ENCODE measurements around the gene MARCHF9. TPM values are rescaled to one million over a fixed set of nuclear protein-coding genes. Genes with fewer than 3 reads are reported as not detected.

The MARCHF9 gene
- total RNA-seq, 1 experiment from 2014 or later, result 6.2 TPM

DNA sequence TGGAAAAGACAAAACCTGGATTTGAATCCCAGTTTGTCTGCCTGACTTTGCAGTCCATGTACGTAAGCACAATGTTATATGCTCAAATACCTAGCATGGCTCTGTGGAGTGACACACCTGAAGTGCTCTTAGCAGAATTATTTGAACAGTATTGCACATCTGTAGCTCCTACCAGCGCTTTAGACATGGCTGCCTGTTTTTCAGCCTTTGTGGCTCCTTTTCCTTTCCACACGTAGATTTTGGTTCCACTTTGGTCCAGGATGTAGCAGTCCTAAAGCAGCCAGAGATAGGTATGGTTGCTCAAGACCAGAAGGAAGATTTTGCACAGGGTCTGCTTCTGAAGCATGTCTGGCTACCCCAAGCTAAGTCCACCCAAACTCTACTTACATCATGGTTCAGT, 54.5 kb downstream of the MARCHF9 start:
- ChIA-PET CTCF (no interaction called here), POLR2A (no interaction called here)
- TF ChIP-seq RORB (CRISPR knock-in tag; IDR thresholded peaks at IDR 0.05) (no peak), ZNF232 (CRISPR knock-in tag; IDR thresholded peaks at IDR 0.05) (no peak), GTF2I (CRISPR knock-in tag; conservative IDR thresholded peaks at IDR 0.05) (no peak), RELA (CRISPR knock-in tag; IDR thresholded peaks at IDR 0.05; ENCODE audit: borderline replicate concordance) (no peak), ZBTB21 (CRISPR knock-in tag; IDR thresholded peaks at IDR 0.05; ENCODE audit: borderline replicate concordance) (no peak), MYBL2 (CRISPR knock-in tag; IDR thresholded peaks at IDR 0.05) (no peak), CREB1 (CRISPR knock-in tag; IDR thresholded peaks at IDR 0.05) (no peak), SMAD4 (CRISPR knock-in tag; IDR thresholded peaks at IDR 0.05) (no peak), NFYB (CRISPR knock-in tag; conservative IDR thresholded peaks at IDR 0.05; ENCODE audit: low read depth) (no peak), TEAD4 (CRISPR knock-in tag; IDR thresholded peaks at IDR 0.05) (no peak), FOXK1 (CRISPR knock-in tag; IDR thresholded peaks at IDR 0.05) (no peak)
- TF ChIP-seq, protein P1, sequence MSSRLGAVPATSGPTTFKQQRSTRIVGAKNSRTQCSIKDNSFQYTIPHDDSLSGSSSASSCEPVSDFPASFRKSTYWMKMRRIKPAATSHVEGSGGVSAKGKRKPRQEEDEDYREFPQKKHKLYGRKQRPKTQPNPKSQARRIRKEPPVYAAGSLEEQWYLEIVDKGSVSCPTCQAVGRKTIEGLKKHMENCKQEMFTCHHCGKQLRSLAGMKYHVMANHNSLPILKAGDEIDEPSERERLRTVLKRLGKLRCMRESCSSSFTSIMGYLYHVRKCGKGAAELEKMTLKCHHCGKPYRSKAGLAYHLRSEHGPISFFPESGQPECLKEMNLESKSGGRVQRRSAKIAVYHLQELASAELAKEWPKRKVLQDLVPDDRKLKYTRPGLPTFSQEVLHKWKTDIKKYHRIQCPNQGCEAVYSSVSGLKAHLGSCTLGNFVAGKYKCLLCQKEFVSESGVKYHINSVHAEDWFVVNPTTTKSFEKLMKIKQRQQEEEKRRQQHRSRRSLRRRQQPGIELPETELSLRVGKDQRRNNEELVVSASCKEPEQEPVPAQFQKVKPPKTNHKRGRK (CRISPR knock-in tag; IDR thresholded peaks at IDR 0.05; ENCODE audit: borderline replicate concordance), result no peak
- TF ChIP-seq, protein P2, sequence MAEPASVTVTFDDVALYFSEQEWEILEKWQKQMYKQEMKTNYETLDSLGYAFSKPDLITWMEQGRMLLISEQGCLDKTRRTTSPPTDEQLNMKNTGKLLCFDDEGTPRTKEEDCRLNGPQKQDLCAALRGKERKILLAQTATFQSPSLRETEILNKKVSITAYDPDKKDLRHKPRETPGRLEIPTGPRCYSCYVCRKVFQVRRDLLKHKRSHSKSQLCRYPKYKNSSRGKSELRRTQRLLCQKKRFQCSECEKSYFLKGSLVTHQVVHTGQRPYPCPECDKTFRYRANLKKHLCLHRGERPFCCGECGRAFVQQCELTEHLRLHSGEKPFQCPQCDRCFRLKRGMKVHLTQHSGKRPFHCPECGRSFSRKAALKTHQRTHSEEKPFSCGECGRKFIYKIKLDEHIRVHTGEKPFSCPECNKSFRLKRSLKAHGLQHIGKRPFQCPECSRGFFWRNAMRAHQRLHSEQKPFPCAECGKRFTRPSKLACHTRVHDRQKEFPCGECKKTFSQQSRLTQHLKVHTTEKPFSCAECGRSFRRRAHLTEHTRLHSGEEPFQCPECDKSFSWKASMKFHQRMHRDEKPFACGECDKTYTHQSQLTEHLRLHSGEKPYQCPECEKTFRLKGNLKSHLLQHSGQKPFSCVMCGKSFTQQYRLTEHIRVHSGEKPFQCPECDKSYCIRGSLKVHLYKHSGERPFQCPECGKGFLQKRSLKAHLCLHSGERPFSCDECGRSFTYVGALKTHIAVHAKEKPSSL (CRISPR knock-in tag; conservative IDR thresholded peaks at IDR 0.05), result no peak
- TF ChIP-seq, protein P3, sequence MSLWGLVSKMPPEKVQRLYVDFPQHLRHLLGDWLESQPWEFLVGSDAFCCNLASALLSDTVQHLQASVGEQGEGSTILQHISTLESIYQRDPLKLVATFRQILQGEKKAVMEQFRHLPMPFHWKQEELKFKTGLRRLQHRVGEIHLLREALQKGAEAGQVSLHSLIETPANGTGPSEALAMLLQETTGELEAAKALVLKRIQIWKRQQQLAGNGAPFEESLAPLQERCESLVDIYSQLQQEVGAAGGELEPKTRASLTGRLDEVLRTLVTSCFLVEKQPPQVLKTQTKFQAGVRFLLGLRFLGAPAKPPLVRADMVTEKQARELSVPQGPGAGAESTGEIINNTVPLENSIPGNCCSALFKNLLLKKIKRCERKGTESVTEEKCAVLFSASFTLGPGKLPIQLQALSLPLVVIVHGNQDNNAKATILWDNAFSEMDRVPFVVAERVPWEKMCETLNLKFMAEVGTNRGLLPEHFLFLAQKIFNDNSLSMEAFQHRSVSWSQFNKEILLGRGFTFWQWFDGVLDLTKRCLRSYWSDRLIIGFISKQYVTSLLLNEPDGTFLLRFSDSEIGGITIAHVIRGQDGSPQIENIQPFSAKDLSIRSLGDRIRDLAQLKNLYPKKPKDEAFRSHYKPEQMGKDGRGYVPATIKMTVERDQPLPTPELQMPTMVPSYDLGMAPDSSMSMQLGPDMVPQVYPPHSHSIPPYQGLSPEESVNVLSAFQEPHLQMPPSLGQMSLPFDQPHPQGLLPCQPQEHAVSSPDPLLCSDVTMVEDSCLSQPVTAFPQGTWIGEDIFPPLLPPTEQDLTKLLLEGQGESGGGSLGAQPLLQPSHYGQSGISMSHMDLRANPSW (CRISPR knock-in tag; conservative IDR thresholded peaks at IDR 0.05; ENCODE audit: low read depth), result no peak
- TF ChIP-seq, protein P4, sequence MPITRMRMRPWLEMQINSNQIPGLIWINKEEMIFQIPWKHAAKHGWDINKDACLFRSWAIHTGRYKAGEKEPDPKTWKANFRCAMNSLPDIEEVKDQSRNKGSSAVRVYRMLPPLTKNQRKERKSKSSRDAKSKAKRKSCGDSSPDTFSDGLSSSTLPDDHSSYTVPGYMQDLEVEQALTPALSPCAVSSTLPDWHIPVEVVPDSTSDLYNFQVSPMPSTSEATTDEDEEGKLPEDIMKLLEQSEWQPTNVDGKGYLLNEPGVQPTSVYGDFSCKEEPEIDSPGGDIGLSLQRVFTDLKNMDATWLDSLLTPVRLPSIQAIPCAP (CRISPR knock-in tag; IDR thresholded peaks at IDR 0.05), result no peak
- H3K4me1 Mint-ChIP-seq, result peaks cover 2% of the 10 kb centered on the region; the same call in 1 of the 2 replicates
- DNase-seq (ENCODE audit: low spot score), result no peak
- no peaks in the 10 kb centered on the region for H3K9me3 Mint-ChIP-seq
- no peak overlapping the region for H3K27ac Mint-ChIP-seq
- H3K27me3 Mint-ChIP-seq (ENCODE audit: low read depth), result no peaks in the 10 kb centered on the region
- ATAC-seq, result no peak
- H3K4me3 Mint-ChIP-seq, result no peak overlapping the region
- H3K36me3 Mint-ChIP-seq, result no peaks in the 10 kb centered on the region; the same call in 1 of the 2 replicates

Small RNAs within 50 kb of the gene (microRNA-seq; reads per million reads assigned to microRNA genes)
- gene MIR6759 (ENCODE audit: borderline number of aligned reads), result not detected

Other genes with a start within 250 kb of the MARCHF9 start
- 3.4 to 5.3 TPM (median 3.9 TPM) in 3 replicates for gene DDIT3, start 234.6 kb upstream of the MARCHF9 start, total RNA-seq (2021)
- gene MBD6, start 232.3 kb upstream of the MARCHF9 start, total RNA-seq (2021), result 46.3 to 59.4 TPM (median 56.2 TPM) in 3 replicates
- 93.5 to 94.4 TPM (median 94.4 TPM) in 3 replicates for gene DCTN2, start 207.9 kb upstream of the MARCHF9 start, total RNA-seq (2021)
- gene KIF5A, start 205.1 kb upstream of the MARCHF9 start, total RNA-seq (2021), result 15.9 to 17.9 TPM (median 16.1 TPM) in 3 replicates
- gene PIP4K2C, start 163.9 kb upstream of the MARCHF9 start, total RNA-seq (2021), result 25.4 to 26.9 TPM (median 25.8 TPM) in 3 replicates
- 52.4 to 57.0 TPM (median 55.7 TPM) in 3 replicates for gene DTX3, start 150.3 kb upstream of the MARCHF9 start, total RNA-seq (2021)
- 11.9 to 19.0 TPM (median 17.2 TPM) in 3 replicates for gene ARHGEF25, start 143.7 kb upstream of the MARCHF9 start, total RNA-seq (2021)
- gene B4GALNT1, start 121.9 kb upstream of the MARCHF9 start, total RNA-seq (2021), result 0.46 to 1.2 TPM (median 1.2 TPM) in 3 replicates
- 77.5 to 93.9 TPM (median 93.1 TPM) in 3 replicates for gene OS9, start 61.0 kb upstream of the MARCHF9 start, total RNA-seq (2021)
- 2.0 to 2.7 TPM (median 2.3 TPM) in 3 replicates for gene AGAP2, start 16.4 kb upstream of the MARCHF9 start, total RNA-seq (2021)
- 9.9 to 18.6 TPM (median 18.4 TPM) in 3 replicates for gene TSPAN31, start 10.1 kb upstream of the MARCHF9 start, total RNA-seq (2021)
- 125 to 152 TPM (median 145 TPM) in 3 replicates for gene CDK4, start 2.8 kb upstream of the MARCHF9 start, total RNA-seq (2021)
- gene CYP27B1, start 12.0 kb downstream of the MARCHF9 start, total RNA-seq (2021), result 2.1 to 3.2 TPM (median 2.8 TPM) in 3 replicates
- gene METTL1, start 17.0 kb downstream of the MARCHF9 start, total RNA-seq (2021), result 25.5 to 31.7 TPM (median 28.6 TPM) in 3 replicates
- 3.2 to 3.8 TPM (median 3.3 TPM) in 3 replicates for gene EEF1AKMT3, start 17.5 kb downstream of the MARCHF9 start, total RNA-seq (2021)
- gene TSFM, start 27.7 kb downstream of the MARCHF9 start, total RNA-seq (2021), result 48.6 to 49.5 TPM (median 48.7 TPM) in 3 replicates
- gene AVIL, start 63.6 kb downstream of the MARCHF9 start, total RNA-seq (2021), result 0.42 to 0.78 TPM (median 0.57 TPM) in 3 replicates
- gene CTDSP2, start 91.6 kb downstream of the MARCHF9 start, total RNA-seq (2021), result 97.0 to 122 TPM (median 101 TPM) in 3 replicates
- gene ATP23, start 186.5 kb downstream of the MARCHF9 start, total RNA-seq (2021), result 5.6 to 7.0 TPM (median 6.1 TPM) in 3 replicates